ENCODE results near the gene TRIM65.

TRIM65 gene

GRCh38 chr17:75896415-75897159 lies at the start of gene TRIM65:
TRIM65 (minus strand) TSS chr17:75896951; CDS start chr17:75896937, 14 bp downstream.
- peak; percentile 81 for DNase-seq (ENCODE audit: low spot score)

DNA sequence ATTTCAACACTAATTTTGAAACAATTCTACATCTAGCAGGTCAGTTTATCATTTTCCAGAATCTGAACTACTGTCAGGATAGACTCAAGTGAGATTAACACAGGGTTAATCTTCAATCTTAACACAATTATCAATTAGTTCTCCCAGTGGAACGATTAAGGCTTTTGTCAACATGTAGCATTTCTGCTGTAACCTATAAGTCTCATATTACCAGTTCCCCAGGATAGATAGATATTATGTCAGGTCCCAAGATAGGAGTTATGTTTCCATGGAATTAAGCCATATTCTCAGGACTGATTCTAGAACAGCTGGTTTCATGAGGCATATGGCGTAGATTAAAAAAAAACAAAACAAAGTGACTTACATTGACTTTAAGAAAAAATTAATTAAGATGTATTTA lies 48.5 kb upstream of the TRIM65 start:
- DNase-seq (ENCODE audit: low spot score), result no peak

DNA sequence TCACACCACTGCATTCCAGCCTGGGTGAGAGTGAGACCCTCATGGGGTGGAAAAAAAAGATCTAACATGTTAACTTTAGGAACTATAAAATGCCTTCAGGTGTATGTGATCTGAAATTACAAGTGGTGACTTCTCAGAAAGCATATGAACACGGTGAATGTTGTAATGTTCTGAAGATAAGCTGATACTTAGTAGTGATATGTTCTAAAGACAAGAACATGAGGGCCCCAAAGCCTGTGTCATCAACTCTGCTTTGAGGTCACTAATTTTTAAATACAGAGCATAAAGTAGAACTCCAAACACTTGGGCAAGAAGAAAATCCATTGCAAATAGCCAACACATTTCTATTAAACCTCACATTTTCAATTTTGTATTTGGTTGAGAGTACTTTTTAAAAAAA lies 46.7 kb upstream of the TRIM65 start:
- DNase-seq (ENCODE audit: low spot score), result no peak

GRCh38 chr17:75942473-75942872 lies 45.7 kb upstream of the TRIM65 start:
- no peak for DNase-seq (ENCODE audit: low spot score)

- no peak for DNase-seq (ENCODE audit: low spot score)
Observed at GRCh38 chr17:75941442-75941819, 44.7 kb upstream of the TRIM65 start.

GRCh38 chr17:75940727-75941441 lies 44.1 kb upstream of the TRIM65 start, which contains the start of gene FBF1:
FBF1 (minus strand) TSS chr17:75941042; CDS start chr17:75938149, 2,893 bp downstream.
- peak; percentile 95 for DNase-seq (ENCODE audit: low spot score)

- DNase-seq (ENCODE audit: low spot score), result no peak
Observed at GRCh38 chr17:75937652-75938051, 40.9 kb upstream of the TRIM65 start.

DNA sequence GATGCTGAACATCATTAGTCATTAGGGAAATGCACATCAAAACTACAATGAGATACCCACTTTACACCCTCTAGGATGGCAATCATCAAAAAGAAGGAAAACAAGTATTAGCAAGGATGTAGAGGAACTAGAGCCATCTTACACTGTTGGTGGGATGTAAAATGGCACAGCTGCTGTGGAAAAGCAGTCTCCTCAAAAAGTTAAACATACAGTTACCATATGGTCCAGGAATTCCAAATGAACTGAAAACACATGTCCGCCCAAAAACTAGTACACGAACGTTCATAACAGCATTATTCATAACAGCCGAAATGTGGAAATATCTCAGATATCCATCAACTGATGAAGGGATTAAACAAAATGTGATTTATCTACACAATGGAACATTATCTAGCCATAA lies 37.1 kb upstream of the TRIM65 start:
- DNase-seq (ENCODE audit: low spot score), result no peak

GRCh38 chr17:75932852-75933251 lies 36.1 kb upstream of the TRIM65 start:
- DNase-seq (ENCODE audit: low spot score), result no peak

- DNase-seq (ENCODE audit: low spot score), result no peak
Observed at GRCh38 chr17:75931062-75931461, 34.3 kb upstream of the TRIM65 start.

GRCh38 chr17:75927286-75927922 lies 30.7 kb upstream of the TRIM65 start:
- DNase-seq (ENCODE audit: low spot score), result no peak

GRCh38 chr17:75926456-75926855 lies 29.7 kb upstream of the TRIM65 start:
- DNase-seq (ENCODE audit: low spot score), result no peak

DNA sequence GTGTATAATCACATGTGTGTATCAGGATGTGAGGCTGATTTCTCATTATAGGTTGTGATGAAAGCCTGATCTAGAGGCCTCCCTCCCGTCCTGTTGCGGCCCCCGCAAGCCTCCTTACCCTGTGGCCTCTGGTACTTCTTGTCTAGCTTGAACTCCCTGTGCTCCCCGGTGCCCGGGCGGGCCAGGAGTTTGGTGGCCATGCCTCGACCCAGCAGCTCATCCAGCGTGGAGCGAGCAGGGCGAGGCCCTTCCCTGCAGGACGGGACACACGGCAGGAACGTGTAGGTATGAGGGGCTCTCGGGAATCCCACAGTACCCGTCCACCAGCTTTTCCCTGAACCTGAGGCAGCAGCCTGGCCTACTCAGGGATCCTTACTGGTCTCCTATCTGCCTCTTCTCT lies 29.2 kb upstream of the TRIM65 start:
- DNase-seq (ENCODE audit: low spot score), result no peak

DNA sequence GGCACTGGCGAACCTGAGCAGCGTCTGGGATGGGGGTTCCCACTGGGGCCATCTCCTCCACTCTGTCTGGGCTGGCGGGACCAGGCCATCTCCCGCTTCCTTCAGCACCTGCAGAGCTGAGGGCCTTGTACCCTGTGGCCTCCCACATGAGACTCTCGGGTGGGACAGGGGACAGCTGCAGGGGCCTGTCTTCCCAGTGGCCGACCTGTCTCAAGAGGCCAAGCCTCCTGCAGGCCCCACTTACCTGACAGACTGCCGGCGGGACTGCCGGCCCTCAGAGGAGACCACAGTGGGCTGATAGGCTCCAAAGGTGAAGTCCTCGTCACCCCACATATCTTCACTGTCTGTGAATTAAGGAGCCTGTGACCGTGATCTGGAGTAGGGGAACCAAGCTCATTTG lies 28.4 kb upstream of the TRIM65 start:
- no peak for DNase-seq (ENCODE audit: low spot score)

DNA sequence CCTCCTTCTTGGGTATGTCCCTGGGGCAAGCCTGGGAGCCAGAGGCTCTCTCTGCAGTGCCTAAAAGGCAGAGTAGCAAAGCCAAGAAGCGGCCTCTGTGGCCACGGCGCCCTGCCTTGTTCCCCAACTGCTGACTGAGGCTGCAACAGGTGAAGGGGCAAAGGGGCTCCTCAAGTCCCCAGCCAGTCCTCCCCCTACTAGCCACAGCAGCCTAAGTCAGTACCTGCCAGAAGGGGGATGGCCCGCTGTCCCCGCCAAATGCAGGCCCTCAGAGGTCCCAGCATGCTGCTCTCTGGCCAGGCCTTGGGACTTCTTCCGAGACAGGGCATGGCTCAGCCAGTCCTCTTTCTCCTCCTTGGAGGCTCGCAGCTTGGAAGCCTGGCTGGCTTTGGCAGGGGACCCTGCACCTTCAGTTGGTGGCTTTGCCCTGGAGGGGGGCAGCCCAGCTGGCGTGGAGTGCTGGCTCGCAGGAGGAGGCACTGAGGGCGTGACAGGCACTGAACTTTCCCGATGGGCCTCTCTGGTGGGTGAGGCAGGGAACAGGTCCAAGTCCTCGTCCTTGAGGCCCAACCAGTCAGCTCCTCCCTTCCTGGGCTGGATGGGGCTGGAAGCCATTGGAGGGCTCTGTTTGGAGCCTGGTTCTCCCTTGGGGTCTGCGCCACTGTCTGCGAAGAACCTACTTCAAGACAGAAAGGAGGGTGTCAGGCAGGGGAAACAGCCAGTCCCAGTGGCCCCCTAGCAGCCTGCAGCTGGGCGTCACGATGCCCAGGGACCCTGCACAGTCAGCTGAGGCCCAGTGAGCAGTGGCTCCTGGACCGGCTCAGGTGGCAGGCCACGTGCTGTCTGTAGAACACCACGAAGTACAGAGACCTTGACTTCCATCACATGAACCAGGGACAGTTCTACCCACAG lies 26.5 kb upstream of the TRIM65 start:
- DNase-seq (ENCODE audit: low spot score), result no peak

DNA sequence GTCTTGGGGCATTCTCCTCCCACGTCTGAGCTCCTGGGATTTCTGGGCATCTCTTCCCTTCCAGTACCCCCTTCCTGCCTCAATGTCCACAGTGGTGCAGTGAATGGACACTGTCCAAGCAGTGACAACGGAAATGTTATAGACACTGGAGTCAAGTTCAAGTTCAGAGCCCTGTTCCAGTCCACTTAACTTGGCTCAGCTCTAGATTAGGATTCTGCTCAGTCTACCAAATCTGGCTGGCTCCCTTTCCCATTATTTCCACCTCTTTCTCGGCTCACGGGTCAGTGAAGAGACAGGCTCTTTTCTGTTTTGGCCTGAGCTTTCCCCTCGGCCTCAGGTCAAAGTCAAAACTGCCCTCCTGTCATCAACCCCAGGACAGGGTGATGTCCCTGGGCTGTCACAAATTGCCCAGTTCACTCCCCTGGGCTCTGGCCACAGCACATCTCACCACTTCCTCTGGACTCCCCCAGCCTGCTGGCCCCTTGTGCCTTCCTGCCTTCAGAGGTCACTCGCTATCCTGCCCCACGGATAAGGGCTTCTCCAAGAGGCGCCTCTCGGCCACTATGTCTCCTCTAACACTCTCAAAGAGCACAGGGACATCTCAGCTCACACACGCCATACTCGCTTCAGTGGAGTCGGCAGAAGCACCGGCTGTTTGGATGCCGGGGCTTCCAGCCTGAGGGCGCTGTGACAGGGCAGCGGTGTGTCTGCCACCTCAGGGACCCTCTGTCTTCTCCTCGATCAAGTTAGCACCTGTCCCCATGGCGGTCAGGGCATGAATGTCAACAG lies 25.6 kb upstream of the TRIM65 start:
- no peak for DNase-seq (ENCODE audit: low spot score)

DNA sequence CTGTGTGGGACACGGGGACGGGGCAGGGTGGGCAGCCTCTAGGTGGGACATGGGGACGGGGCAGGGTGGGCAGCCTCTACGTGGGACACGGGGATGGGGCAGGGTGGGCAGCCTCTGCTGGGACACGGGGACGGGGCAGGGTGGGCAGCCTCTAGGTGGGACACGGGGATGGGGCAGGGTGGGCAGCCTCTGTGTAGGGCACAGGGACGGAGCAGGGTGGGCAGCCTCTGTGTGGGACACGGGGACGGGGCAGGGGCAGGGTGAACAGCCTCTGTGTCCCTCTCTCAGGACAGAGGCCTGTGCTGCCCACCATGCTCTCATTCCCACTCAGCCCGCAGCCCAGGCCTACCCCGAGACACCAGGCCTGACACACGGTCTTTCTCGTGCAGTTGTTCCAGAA lies 24.8 kb upstream of the TRIM65 start:
- DNase-seq (ENCODE audit: low spot score), result no peak

- DNase-seq (ENCODE audit: low spot score), result no peak
Observed at GRCh38 chr17:75920045-75920560, 23.4 kb upstream of the TRIM65 start.

DNA sequence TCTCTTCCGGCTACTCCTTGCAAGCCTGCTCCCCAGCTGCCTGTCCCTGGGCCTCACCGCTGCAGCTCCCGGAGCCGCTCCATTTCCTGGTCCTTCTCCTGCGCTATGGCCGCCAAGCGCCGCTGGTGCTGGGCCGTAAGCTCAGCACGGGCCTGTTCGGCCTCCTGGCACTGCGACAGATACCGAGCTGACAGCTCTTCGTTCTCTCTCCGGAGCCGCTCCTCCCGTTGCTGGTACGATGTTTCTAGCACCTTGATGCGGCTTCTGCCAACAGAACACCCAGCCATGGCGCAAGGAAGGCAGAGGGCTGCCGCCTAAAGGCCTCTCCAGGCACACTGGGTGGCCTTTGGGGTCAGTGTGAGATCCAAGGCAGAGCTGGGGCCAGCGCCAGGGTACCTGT lies 22.9 kb upstream of the TRIM65 start:
- DNase-seq (ENCODE audit: low spot score), result no peak

DNA sequence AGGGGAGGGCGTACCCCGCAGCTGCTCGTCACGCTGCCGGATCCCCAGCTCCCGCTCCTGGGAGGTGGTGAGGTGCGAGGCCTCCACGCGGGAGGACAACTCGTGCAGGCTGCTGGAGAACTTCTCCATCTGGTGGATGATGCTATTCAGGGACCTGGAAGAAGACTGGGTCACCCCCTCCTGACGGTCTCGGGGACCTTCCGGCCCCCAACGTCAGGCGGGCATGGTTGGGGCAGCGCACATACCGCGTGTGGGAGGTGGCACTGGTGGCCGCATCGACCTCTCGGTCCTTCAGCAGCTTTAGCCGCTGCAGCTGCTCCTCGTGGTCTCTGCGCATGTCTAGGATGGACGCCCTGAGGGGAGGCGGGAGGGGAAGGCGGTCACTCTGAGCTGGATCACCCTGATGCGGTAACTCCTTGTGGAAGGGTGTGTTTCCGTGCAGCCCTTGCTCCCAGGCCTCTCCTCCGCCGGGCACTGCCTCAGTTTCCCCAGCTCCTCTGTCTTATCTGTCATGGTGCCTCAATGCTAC lies 21.2 kb upstream of the TRIM65 start:
- no peak for DNase-seq (ENCODE audit: low spot score)

Data from putamen (tissue), 1 donor.